ENCODE data around the gene SMIM13.

SMIM13 gene

DNA sequence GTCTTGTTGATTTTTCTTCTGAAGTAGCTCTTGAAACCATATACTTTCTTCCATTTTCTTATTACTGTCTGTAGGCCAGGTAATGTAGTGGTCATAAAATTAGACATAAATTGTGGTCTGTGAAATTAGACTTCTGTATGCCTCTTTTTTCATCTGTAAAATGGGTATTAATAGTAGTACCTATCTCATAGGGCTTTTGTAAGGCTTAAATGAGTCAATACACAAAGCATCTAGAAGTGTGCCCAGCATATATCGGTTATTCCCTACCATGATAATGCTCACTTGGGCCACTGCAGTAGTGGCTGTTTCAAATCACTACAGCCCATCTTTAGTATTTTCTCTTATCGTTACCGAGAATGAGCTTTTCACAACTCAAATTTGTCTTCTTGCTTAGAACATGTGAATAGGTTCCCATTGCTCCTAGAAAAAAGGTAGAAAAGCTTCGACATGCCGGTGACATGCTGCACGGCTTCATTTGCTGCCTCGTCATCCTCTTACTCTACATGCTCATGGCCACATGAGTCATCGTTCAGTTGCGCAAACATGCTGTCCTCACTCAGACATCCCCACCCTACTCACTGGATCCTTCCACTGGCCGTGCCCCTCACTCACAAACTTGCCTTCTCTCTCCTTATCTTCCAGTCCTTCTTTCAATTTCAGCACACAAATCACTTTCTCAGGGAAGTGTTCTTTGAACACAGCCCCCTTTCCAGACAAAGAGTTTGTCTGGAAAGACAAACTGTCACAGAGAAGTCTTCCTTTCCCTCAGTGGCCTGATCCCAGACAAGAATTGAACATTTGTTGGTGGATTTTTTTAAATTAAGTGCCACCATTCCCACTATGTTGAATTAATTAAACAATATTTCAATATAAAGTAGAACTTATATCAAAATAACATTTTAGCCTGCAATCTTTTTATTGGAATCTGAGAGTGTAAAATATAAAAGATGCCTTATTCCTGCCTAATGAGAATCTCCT, 50.0 kb downstream of the SMIM13 start:
- TF ChIP-seq, protein P1, sequence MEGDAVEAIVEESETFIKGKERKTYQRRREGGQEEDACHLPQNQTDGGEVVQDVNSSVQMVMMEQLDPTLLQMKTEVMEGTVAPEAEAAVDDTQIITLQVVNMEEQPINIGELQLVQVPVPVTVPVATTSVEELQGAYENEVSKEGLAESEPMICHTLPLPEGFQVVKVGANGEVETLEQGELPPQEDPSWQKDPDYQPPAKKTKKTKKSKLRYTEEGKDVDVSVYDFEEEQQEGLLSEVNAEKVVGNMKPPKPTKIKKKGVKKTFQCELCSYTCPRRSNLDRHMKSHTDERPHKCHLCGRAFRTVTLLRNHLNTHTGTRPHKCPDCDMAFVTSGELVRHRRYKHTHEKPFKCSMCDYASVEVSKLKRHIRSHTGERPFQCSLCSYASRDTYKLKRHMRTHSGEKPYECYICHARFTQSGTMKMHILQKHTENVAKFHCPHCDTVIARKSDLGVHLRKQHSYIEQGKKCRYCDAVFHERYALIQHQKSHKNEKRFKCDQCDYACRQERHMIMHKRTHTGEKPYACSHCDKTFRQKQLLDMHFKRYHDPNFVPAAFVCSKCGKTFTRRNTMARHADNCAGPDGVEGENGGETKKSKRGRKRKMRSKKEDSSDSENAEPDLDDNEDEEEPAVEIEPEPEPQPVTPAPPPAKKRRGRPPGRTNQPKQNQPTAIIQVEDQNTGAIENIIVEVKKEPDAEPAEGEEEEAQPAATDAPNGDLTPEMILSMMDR (conservative IDR thresholded peaks at IDR 0.05; ENCODE audit: low read length), result no peak
- H3K4me3 ChIP-seq (ENCODE audit: low read length), result no peak overlapping the region
- DNase-seq (ENCODE audit: low read depth), result peak; percentile 89

DNA sequence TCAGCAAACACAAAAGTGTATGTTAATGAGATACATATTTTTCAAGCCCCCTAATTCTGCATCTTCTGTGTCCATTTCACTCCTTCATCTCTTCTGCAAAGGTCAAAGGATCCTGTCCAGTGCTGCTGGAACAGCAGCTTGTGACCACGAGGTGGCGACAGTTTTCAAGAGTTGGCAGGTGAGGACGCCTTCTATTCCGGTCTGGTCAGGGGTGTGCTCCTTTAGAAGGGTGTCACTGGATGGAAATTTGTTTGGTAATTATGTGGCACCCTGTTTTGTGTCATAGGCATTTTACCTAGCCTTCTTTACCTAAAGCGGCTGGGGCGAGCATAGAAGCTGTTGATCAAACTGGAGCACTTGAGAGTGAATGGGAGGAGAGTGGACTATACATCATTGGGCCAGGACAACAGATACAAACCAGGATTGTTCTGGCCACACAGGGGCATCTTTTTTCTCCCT, 50.8 kb downstream of the SMIM13 start:
- no peak overlapping the region for H3K4me3 ChIP-seq (ENCODE audit: low read length)
- TF ChIP-seq, protein P1 (conservative IDR thresholded peaks at IDR 0.05; ENCODE audit: low read length), result peak; percentile 98
- DNase-seq (ENCODE audit: low read depth), result peak; percentile 70

DNA sequence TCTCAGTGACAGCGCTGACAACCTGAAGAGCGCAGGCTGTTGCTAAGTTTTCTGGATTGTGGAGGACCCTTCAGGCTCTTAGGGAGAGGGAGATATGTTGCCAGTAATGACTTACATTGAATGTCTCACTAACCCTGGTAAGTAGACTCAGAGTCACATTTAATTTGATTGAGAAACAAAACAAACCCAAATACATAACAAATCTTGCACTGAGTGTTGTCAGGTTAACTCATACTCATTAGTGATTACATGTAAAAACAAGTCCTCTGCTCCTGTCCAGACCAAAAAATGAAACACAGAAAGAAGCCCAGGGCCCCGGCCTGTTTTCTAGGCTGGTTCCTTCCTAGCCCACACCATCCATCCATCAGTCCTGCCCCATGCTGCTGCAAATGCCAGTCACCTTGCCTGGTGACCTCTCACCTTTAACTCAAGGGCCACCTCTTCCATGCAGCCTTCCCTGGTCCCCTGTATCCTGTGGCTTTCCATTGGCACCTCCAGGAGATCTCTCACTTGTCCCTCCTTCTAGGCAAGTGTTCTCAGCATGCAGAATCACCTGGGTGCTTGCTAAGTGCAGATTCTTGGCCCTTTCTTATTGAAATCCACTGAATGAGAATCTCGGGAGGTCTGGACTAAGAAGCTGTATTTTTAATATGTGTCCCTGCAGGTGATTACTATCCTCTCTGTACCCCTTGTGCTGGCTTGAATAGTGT, 52.6 kb downstream of the SMIM13 start:
- DNase-seq (ENCODE audit: low read depth), result no peak
- H3K4me3 ChIP-seq (ENCODE audit: low read length), result no peak overlapping the region
- TF ChIP-seq, protein P1 (conservative IDR thresholded peaks at IDR 0.05; ENCODE audit: low read length), result no peak

DNA sequence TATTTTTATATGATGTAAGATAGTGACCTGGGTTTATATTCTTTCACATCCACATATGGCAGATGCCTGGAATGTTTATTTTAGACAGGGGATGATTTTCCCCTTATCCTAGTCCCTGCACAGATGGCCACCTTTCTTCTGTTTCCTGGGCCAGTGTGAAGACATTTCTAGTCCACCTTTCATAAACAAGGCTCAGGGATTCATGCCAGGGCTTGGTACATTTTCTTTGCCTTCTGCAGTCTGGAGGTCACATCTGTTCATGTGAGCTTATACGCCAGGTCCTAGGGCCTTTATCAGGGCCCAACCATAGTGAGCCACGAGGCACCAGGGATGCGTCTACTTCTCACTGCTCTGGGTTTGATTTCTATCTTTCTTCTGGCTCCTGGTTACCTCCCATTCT, 55.9 kb downstream of the SMIM13 start:
- DNase-seq (ENCODE audit: low read depth), result no peak
- H3K4me3 ChIP-seq (ENCODE audit: low read length), result no peak overlapping the region
- TF ChIP-seq, protein P1 (conservative IDR thresholded peaks at IDR 0.05; ENCODE audit: low read length), result no peak

DNA sequence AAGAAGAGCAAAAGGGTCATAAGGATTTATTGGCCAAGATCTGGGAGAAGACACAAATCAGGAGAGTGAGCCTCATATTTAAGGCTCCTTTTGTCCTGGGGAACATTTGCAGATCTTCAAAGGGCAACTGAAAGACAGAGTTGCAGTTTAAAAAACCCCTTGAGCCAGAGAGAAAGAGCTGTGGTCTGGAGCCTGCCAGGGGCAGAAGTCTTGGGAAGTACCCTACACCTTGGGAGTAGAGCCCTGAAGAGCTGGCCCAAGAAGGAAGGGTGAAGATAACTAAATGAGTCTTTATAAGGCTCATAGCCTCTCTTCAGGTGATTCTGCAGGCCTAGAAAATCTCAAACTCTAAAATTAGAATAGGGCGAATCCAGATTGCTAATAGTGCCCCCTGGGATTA, 57.9 kb downstream of the SMIM13 start:
- no peak overlapping the region for H3K4me3 ChIP-seq (ENCODE audit: low read length)
- DNase-seq (ENCODE audit: low read depth), result no peak
- TF ChIP-seq, protein P1 (conservative IDR thresholded peaks at IDR 0.05; ENCODE audit: low read length), result no peak

DNA sequence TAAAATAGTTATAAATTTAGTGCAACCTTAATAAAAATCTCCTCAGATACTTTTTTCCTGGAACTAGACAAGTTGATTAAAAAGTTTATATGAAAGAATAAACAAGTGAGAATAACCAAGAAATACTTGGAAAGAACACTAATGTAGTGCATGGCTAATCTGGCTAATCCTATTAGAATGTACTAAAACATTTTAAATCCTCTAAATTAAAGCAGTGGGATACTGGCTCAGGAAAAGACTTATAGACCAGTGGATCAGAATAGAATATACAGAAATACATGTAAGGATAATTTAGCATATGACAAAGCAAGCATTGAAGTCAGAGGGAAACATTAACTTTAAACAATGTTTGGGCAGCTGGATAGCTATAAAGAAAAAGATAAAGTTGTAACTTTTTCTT, 58.9 kb downstream of the SMIM13 start:
- DNase-seq (ENCODE audit: low read depth), result no peak

More for the DNA sequence above, 58.9 kb downstream of the SMIM13 start:
- TF ChIP-seq, protein P1 (conservative IDR thresholded peaks at IDR 0.05; ENCODE audit: low read length), result no peak
- H3K4me3 ChIP-seq (ENCODE audit: low read length), result no peak overlapping the region
